NCI-H82 treated with DMSO at 0.1 percent for 48 hours (cell line): Measurements from ENCODE around the gene CCT3.

ENCODE experiments used
- DNase-seq: peaks from one replicate; lab custom pipeline; 2025; ENCODE audit not compliant: unreplicated experiment; lab: John Stamatoyannopoulos, UW

Gene CCT3

DNA sequence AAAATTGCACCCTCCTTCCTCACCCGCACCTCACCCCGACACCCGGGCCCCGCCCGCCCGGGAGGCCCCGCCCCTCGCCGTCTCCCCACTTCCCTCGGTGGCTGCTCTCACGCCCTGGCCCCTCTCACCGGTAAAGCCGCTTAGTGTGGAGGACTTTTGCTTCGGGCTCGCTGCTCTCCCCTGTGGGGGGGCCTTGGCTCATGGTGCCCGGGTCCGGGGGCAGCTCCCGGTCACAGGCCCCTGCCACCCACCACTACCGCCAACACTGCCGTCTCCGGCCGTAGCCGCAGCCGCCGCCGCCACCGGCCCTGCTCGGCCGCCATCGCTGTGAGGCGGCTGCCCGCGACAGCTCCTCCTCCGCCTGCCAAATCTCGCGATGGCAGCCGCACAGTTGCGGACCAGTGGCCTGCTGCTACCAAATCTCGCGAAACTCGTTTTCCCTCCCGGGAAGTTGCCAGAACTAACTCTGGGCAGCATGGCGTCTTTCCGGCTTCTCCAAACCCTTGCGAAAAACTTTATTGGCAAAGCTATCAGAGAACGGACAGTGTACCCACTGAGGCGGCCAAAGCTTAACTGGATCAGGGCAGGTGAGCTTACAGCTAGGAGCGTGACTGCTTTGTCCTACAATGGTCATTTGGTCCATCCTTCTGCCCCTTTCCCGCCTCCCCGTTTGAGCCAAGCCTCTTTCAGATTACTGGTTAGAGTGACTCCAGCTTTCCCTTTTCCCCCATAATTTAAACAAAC is 55.4 kb downstream of the CCT3 start, which contains the start of gene SMG5:
TSS of gene SMG5 (minus strand) at position 347 of the 744 bp plus-strand sequence. CDS start at position 202, 145 bp downstream.
- peak; percentile 96 for DNase-seq

DNA sequence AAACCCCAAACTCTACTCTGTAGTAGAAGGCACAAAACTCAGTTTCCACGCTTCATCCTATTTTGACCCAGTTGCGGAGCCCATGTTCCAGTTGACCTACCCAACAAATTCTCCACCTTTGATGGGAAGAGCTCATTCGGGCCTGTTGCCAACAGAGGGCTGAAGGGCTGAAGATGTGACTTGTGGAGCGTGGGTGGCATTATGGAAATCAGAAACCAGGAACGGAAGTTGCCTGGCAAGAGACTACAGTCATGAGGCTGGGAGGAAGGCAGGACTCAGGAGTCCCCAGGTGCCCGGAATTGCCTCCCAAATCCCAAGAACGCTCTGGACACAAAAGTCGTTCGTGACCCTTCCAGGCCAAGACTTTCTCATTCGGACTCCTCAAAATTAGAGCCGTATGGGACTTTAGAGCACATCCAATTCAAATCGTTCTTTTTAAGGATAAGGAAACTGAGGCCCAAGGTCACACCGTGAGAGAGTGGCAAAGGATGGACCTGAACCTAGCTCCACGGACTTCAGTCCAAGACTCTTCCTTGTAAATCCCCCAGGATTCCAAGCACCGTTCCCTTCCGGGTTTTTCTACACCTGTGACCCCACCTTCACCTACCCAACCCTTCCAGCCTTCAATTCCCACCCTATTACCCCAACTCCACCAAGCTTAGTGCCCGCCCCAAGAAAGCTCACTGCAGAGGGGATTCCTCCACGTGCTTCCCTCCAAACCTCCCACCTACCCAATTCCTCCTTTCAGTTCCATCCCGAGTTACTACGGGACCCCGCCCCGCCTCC is 56.2 kb downstream of the CCT3 start:
- DNase-seq, result peak; percentile 34

DNA sequence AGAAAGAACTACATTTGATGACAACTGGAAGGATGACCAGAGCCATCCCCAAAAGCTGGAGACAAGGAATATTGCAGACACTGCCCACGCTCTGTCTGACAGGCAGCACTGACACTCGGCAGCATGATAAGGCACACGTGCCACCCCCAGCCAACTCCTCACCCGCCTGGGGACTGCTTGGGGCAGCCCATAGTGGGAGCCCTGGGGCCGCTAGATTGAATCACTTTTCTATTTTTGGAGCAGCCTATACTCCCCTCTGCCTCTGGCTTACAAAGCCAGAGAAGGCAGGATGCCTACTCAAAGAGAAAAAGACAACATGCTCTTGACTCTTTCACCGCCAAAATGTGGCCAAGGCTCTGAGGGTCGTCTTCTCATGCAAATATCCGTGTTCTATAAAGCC is 56.8 kb downstream of the CCT3 start:
- DNase-seq, result no peak

DNA sequence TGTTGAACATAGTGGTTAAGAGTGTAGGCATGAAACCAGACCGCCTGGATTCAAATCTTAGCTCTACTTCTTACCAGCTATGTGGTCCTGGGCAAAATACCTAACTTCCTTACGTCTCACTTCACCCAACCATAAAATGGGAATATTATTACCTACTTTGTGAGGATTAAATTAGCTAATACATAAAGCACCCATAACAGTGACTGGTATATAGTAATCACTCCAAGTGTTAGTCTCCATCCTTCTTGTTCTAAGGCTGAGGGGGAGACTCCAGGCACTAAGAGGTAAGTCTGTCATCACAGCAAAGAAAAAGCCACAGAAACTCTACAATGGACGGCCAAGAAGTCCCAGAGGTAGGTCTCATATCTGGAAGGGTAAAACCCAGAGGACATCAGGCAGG is 58.3 kb downstream of the CCT3 start:
- DNase-seq, result no peak

DNA sequence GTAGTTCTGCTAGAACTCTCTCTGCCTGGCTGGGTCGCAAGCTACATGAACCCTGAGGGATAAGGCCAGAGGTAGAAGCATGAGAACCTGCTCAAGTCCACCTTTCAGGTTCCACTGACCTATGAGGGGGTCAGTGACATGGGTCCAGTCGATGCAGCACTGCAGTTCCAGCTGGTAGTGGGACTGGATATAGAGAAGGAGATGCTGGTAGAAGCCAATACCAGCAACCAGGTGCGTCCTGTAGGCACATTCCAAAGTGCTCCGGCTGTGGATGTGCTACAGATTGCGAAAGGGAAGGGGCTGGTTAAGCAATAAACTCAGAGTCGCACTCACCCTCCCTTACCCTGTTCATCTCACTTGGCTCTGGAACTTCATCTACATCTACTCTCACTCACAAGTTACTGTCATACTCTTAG is 61.1 kb downstream of the CCT3 start:
- DNase-seq, result no peak

DNA sequence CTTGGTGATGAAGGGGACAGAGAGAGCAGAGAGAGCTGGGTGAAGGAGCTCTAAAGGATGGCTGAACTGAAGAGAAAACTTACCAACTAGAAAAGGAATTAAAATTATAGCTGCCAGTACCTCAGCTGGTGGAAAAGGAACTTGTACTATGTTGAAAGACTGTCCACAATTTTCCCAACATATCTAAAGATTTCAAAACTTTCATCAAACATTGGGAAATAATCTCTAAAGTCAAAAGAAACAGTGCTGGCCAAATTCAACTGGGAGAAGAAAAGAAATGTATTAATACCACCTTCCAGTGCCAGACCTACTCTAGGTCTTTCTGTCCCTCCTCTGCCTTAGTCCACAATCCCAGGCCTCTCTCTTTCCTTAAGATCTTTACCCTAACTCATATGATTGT is 61.6 kb downstream of the CCT3 start:
- DNase-seq, result no peak

DNA sequence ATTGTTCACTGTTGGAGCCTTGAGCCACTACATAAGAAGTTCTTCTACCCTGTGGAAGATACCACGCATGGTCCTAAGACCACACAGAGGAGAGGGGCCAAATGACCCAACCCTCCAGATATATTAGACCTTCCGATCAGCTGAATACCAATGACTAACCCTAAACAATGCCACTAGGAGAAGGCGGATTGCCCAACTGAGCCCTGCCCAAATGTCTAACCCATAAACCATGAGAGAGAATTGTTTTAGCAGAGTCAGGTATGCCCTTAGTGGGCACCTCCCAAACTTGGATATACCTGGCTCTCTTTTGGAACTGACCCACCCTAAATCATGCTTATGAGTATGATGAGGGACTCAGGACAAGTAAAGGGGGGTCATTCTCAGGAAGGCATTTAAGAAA is 67.8 kb downstream of the CCT3 start:
- no peak for DNase-seq

DNA sequence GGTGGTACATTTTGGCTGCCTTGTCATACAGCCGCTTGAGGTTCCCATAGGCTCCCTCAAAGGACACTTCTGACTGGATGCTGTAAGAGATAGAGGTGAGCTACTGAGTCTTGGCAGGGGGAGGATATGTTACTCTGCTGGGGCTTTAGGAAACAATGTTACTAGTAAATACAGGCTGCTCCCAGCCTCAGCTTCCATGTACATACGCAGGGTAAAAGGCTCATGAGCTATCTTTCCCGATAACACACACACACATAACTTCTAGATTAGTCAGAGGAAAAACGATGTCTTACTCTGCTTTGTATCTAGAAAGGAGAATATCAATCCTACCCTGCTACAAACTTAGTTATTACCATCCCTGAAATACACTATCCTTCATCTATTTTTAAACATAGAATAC is 69.8 kb downstream of the CCT3 start:
- no peak for DNase-seq

DNA sequence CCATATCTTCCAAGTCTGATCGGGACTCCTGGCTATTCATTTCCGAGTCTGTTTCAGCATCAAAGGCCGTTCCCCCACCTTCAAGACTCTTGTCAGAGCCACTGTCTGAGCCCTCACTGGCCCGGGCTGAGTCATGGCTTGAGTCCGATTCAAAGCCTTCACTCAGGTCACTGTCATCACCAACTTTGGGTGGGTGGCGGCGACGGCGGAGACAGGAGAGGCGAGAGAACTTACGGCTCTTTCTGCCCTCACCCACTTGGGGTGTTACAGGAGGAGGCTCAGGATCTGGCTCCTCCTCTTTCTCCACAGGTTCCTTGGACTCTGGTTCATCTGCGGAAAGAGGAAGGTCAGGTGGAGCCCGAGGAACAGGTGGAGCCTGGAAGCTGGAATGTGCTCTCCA is 72.0 kb downstream of the CCT3 start:
- DNase-seq, result no peak

DNA sequence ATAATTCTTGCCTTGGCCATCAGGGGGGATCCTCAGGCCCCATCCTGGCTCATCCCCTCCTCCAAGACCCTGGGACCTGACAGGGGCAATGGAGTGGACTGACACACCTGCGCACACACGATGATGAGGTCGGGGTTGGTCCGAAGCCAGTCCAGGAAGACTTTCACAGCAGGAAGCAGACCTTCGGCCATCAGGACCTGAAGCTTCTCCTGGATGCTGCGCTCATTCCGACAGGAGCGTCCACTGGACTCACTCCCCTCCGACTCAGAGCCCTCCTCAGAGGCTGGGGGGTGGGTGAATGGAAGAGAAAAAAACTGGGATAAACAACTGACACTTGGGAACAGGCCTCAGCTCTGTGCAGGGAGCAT is 74.8 kb downstream of the CCT3 start:
- no peak for DNase-seq

DNA sequence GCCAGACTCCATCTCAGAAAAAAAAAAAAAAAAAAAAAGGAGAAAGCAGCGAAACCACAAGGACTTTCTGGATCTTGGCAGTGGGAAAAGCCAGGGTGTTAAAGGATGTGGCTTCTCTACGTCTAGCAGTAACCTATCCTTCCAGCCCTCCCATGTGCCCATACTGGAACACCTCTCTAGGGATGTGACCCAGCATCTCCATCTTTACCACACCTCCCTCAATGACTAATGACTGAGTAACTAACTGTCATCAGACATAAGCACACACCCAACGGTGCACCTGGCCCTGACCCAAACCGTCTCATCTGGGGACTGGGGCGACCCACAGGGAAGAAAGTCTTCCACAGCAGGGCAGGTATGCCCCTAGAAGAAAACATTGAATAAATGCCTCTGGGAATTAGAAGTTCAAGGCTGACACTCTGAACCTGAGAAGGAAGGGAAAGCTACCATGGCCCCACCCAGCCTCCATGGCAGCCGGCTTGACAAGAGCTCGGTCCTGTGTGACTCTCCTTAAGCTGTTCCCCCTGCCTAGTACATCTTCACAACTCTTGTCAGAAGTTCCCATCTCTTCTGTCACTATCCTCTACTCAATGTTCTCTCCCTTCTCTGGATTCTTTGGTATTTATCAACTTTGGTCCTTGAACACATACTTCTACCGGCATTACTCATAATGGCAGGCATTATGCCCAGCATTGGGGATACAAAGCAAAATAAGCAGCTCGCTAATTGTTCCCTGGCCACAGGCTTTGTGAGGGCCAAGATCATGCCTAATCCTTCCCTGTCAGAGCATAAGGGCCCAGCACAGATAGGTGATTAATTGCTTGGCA is 75.4 kb downstream of the CCT3 start:
- DNase-seq, result no peak

DNA sequence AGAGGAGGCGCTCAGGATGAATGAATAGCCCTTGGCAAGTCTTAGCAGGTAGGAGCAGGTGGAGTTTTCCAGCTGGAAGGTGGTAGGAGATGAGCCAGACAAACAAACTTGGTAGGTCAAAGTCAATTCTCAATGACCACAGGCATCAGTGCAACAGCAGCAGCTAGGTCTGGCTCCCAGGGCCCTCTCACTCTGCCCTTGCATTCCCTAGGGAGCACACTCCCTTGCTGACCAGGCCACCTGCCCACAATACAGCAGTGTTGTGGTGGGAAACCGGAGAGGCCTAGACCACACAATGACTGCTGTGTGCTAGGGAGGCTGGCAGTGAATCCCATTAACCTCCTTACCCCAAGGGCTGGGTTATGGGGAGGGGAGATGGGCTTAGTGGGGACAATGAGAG is 77.2 kb downstream of the CCT3 start:
- DNase-seq, result no peak

DNA sequence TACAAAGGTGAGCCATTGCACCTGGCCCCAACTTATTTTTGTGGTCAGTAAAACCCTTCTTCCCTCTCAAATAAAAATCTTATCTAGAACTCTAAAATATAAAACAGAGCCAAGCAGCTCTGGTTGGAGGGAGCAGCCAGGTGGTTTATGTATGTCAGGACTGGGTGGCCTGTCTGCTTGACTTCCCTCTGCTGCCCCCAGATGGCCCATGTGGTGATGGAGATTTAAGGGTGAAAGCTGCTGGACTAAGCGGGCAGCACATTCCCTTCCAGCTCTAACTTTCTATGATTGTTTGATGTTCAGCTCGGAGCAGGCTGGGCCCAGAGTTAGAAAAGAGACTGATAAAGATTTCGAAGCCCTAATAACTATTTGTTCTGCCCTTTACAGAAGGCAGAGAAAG is 78.3 kb downstream of the CCT3 start:
- no peak for DNase-seq
